B cell (primary cell): Measurements from ENCODE around the gene TRPV2. TPM values are rescaled to one million over a fixed set of nuclear protein-coding genes. Genes with fewer than 3 reads are reported as not detected.

Source experiments
- ATAC-seq: fragments of 200-7000 bp; cut with Tn5 transposase; one replicate; pipeline ENCODE4 v1.10.0; 2021; ENCODE audit warnings: low read depth, mild to moderate bottlenecking, moderate number of reproducible peaks, moderate library complexity
- CTCF ChIA-PET: fragments of 350-600 bp; sonication (Branson Sonifier 250); formaldehyde crosslinking; loops from one replicate; lab custom pipeline; 2021; ENCODE audit warnings: antibody characterized with exemption, inconsistent platforms; lab: Charles Lee
- POLR2A ChIA-PET: fragments of 350-600 bp; sonication (Branson Sonifier 250); formaldehyde crosslinking; loops from one replicate; lab custom pipeline; 2021; ENCODE audit warnings: antibody characterized with exemption; lab: Charles Lee
- DNase-seq: peaks from one replicate; pipeline ENCODE4 v3.0.0; 2013
- H2AFZ ChIP-seq: 2 replicates; pipeline ENCODE4 v1.6.1; 2012; ENCODE audit warnings: mild to moderate bottlenecking, low read depth, low read length; ENCODE audit not compliant: insufficient read depth, poor library complexity, severe bottlenecking
- H3K27ac ChIP-seq, 2 donors: 1 replicate in 1 of 2; 2 replicates in 1 of 2; pipeline ENCODE4 v1.5.1; 2012 to 2013; ENCODE audit warnings: low read length in 2 of 2, mild to moderate bottlenecking in 2 of 2, moderate library complexity in 1 of 2
- H3K27me3 ChIP-seq, 4 experiments: fragments of 200-600 bp in 1 of 4; sonication (generic) in 1 of 4; replicated peaks in 1 of 4; 1 replicate in 2 of 4; 2 replicates in 2 of 4; pipeline versions ENCODE4 v1.6.1 to v1.7.0; 2013 to 2016; ENCODE audit warnings: low read length in 3 of 4, mild to moderate bottlenecking in 2 of 4, mixed read lengths in 1 of 4, moderate library complexity in 1 of 4; ENCODE audit not compliant: insufficient read depth in 4 of 4, control insufficient read depth in 3 of 4; ENCODE audit errors: control extremely low read depth in 1 of 4
- H3K36me3 ChIP-seq, 2 experiments: replicated peaks in 1 of 2; 1 replicate in 1 of 2; 2 replicates in 1 of 2; pipeline versions ENCODE4 v1.6.1 to v1.7.1; 2013; ENCODE audit warnings: low read length in 1 of 2; ENCODE audit not compliant: insufficient read depth in 2 of 2, control insufficient read depth in 1 of 2; ENCODE audit errors: control extremely low read depth in 1 of 2, extremely low read depth in 1 of 2
- H3K4me1 ChIP-seq, 2 donors: fragments of 200-600 bp in 1 of 2; sonication (generic) in 1 of 2; 1 replicate in 1 of 2; 2 replicates in 1 of 2; pipeline versions ENCODE4 v1.5.1 to v1.6.1; 2013 to 2017; ENCODE audit warnings: low read length in 2 of 2; ENCODE audit not compliant: control insufficient read depth in 2 of 2, insufficient read depth in 2 of 2
- H3K4me2 ChIP-seq: replicated peaks from 2 replicates; pipeline ENCODE3; 2012; ENCODE audit warnings: mild to moderate bottlenecking, low read depth, low read length; ENCODE audit not compliant: poor library complexity, severe bottlenecking
- H3K4me3 ChIP-seq, 5 experiments: fragments of 200-600 bp in 1 of 5; sonication (generic) in 1 of 5; 1 replicate in 3 of 5; 2 replicates in 2 of 5; pipeline versions ENCODE4 v1.5.1 to v1.7.0; 2011 to 2016; ENCODE audit warnings: low read length in 4 of 5, mild to moderate bottlenecking in 4 of 5, low read depth in 2 of 5, control low read depth in 1 of 5, moderate library complexity in 1 of 5; ENCODE audit not compliant: insufficient read depth in 1 of 5; ENCODE audit errors: control extremely low read depth in 1 of 5, extremely low read depth in 1 of 5
- H3K79me2 ChIP-seq: fragments of 200-600 bp; sonication (generic); one replicate; pipeline ENCODE4 v1.6.0; 2016; ENCODE audit warnings: low read length; ENCODE audit not compliant: control insufficient read depth, insufficient read depth
- H3K9ac ChIP-seq: fragments of 200-600 bp; sonication (generic); 2 replicates; pipeline ENCODE4 v1.6.1; 2017; ENCODE audit warnings: mild to moderate bottlenecking, low read length, moderate library complexity
- H3K9me3 ChIP-seq, 3 donors: one replicate each; pipeline versions ENCODE4 v1.6.1 to v1.7.1; 2013; ENCODE audit warnings: low read length in 2 of 3; ENCODE audit not compliant: control insufficient read depth in 2 of 3, insufficient read depth in 1 of 3; ENCODE audit errors: control extremely low read depth in 1 of 3
- H4K20me1 ChIP-seq: 2 replicates; pipeline ENCODE4 v1.6.0; 2012; ENCODE audit warnings: mild to moderate bottlenecking, low read length; ENCODE audit not compliant: insufficient read depth, control insufficient read depth, poor library complexity, severe bottlenecking
- H3K27ac Mint-ChIP-seq: one replicate; pipeline ENCODE4 v1.8.0; 2021; ENCODE audit warnings: mixed read lengths
- H3K27me3 Mint-ChIP-seq: one replicate; pipeline ENCODE4 v1.8.0; 2021; ENCODE audit warnings: mixed read lengths
- H3K4me1 Mint-ChIP-seq: one replicate; pipeline ENCODE4 v1.8.0; 2021; ENCODE audit warnings: mixed read lengths
- H3K4me3 Mint-ChIP-seq: one replicate; pipeline ENCODE4 v1.8.0; 2021; ENCODE audit warnings: mixed read lengths
- H3K9me3 Mint-ChIP-seq: one replicate; pipeline ENCODE4 v1.8.0; 2022; ENCODE audit warnings: mixed read lengths; ENCODE audit not compliant: insufficient read depth
- CTCF ChIP-seq: fragments of 200-600 bp; IDR thresholded peaks from one replicate; pipeline ENCODE4 v1.8.0; 2022; ENCODE audit warnings: antibody characterized with exemption, mild to moderate bottlenecking
- EZH2 ChIP-seq: IDR thresholded peaks from 2 replicates; pipeline ENCODE4 v1.6.1; 2012; ENCODE audit warnings: borderline replicate concordance, low read depth, mild to moderate bottlenecking, moderate library complexity, low read length; ENCODE audit not compliant: insufficient read depth, poor library complexity, severe bottlenecking
- WGBS: methylation state at CpG from one replicate; pipeline ENCODE4 v1.1.5; 2013; ENCODE audit warnings: missing lambda C conversion rate; ENCODE audit not compliant: insufficient coverage; 5-methylcytosine and 5-hydroxymethylcytosine counted together
- intact Hi-C: fragments of 100-400 bp; cut with micrococcal nuclease; formaldehyde crosslinking; loops from one replicate; pipeline ENCODE4 v1.10.0; 2022
- polyA plus RNA-seq: library from polyadenylated mRNA; depleted of rRNA; stranded (reverse); fragments of >200 nt; gene quantifications from 2 replicates; pipeline ENCODE4 v1.2.3, GENCODE V29; 2012
- total RNA-seq, 2 donors: library from RNA; stranded (reverse); fragments of 120-200 nt in 1 of 2; gene quantifications; 1 replicate in 1 of 2; 2 replicates in 1 of 2; pipeline versions ENCODE4 v1.2.3 to v1.2.4, GENCODE V29; 2013 to 2022

The TRPV2 gene
- total and polyA plus RNA-seq, 2 donors (not counting 1 experiment from before 2014, with no cell fraction given): 58.6 to 89.0 TPM

GRCh38 chr17:16438557-16439302 lies 23.4 kb downstream of the TRPV2 start:
- peaks cover 43% of the 10 kb centered on the region for H3K4me1 Mint-ChIP-seq

More at GRCh38 chr17:16438557-16439302, 23.4 kb downstream of the TRPV2 start:
- Histone ChIP-seq H4K20me1 (peaks cover 23% of the 10 kb centered on the region), H3K9ac (peak overlapping the region; percentile 93), H3K4me1 (peaks cover 16 to 26% of the 10 kb centered on the region in 2 donors), H3K4me3 (peak overlapping the region; percentile 87 to 94 (median 88)), H3K4me2 (peak overlapping the region; percentile 87), H3K36me3 (peaks cover 8 to 29% of the 10 kb centered on the region in 2 experiments), H2AFZ (peak overlapping the region; percentile 88), H3K27me3 (no peaks in the 10 kb centered on the region), H3K27ac (peak overlapping the region; percentile 68 to 92), H3K79me2 (peaks cover 48% of the 10 kb centered on the region), H3K9me3 (no peaks in the 10 kb centered on the region)
- CTCF ChIA-PET: interaction anchor here (0.8 to 3.6 kb wide), 10 partner anchors 11 to 97 kb away, joined by 3 to 19 read pairs (median 8); partner anchors contain the start of genes TRPV2 and UBB
- POLR2A ChIA-PET: interaction anchor here (1.3 to 2.8 kb wide), 6 partner anchors 22 to 223 kb away, joined by 4 to 30 read pairs (median 6); partner anchors contain the start of genes NCOR1, TRPV2 and UBB
- no peak for TF ChIP-seq CTCF
- TF ChIP-seq EZH2: no peak
- intact Hi-C loops: loop anchor here (1.0 to 5.0 kb wide), 7 partner anchors 22 to 221 kb away; partner anchors contain the start of genes NCOR1, PIGL and UBB
- no peaks in the 10 kb centered on the region for H3K27me3 Mint-ChIP-seq
- peak overlapping the region; percentile 99 for H3K4me3 Mint-ChIP-seq
- ATAC-seq (peak; percentile 84), DNase-seq (peak; percentile 97)
- under 1% methylated on average over 45 of the region's 46 CpGs for WGBS
- no peaks in the 10 kb centered on the region for H3K9me3 Mint-ChIP-seq
- peak overlapping the region; percentile 96 for H3K27ac Mint-ChIP-seq
